PC-3 (cell line): ENCODE data around the gene MPPED1. TPM values are rescaled to one million over a fixed set of nuclear protein-coding genes. Genes with fewer than 3 reads are reported as not detected.

Experiments
- ATAC-seq: fragments of 200-7000 bp; cut with Tn5 transposase; 2 replicates; pipeline ENCODE4 v1.9.1; 2020; ENCODE audit warnings: mild to moderate bottlenecking, moderate library complexity
- BruUV-seq: library from RNA; stranded (reverse); fragments of 400-500 nt; replicated peaks from 2 replicates; lab custom pipeline; 2021; lab: Mats Ljungman, UMichigan
- CTCF ChIA-PET: fragments of 300-600 bp; sonication (Branson Sonifier 250); formaldehyde crosslinking; loops from one replicate; lab custom pipeline; 2022; ENCODE audit warnings: antibody characterized with exemption; lab: Charles Lee
- POLR2A ChIA-PET: fragments of 300-600 bp; sonication (Branson Sonifier 250); formaldehyde crosslinking; loops from one replicate; lab custom pipeline; 2022; ENCODE audit warnings: antibody characterized with exemption; ENCODE audit not compliant: unreplicated experiment; lab: Charles Lee
- DNase-seq: peaks from one replicate; pipeline ENCODE4 v3.0.0-alpha.2; 2015
- H2AFZ ChIP-seq: fragments of 300-600 bp; sonication (generic); 2 replicates; pipeline ENCODE4 v1.6.0; 2016; ENCODE audit warnings: antibody characterized with exemption, low read length
- H3F3A ChIP-seq: fragments of 300-600 bp; sonication (generic); one replicate; pipeline ENCODE4 v1.6.0; 2017; ENCODE audit warnings: antibody characterized with exemption, low read length, control low read depth, mild to moderate bottlenecking; ENCODE audit not compliant: unreplicated experiment
- H3K27ac ChIP-seq: fragments of 300-600 bp; sonication (generic); 2 replicates; pipeline ENCODE4 v1.5.1; 2016; ENCODE audit warnings: mild to moderate bottlenecking, low read length
- H3K27me3 ChIP-seq: fragments of 300-600 bp; sonication (generic); 2 replicates; pipeline ENCODE4 v1.6.1; 2016; ENCODE audit warnings: low read length, mixed read lengths
- H3K36me3 ChIP-seq: fragments of 300-600 bp; sonication (generic); 2 replicates; pipeline ENCODE4 v1.6.1; 2016; ENCODE audit warnings: low read depth, mixed run types, low read length, mixed read lengths
- H3K4me1 ChIP-seq: fragments of 300-600 bp; sonication (generic); 2 replicates; pipeline ENCODE4 v1.5.1; 2016; ENCODE audit warnings: low read length; ENCODE audit not compliant: insufficient read depth
- H3K4me2 ChIP-seq: fragments of 300-600 bp; sonication (generic); 2 replicates; pipeline ENCODE4 v1.6.0; 2016; ENCODE audit warnings: low read length
- H3K4me3 ChIP-seq: fragments of 300-600 bp; sonication (generic); 2 replicates; pipeline ENCODE4 v1.5.1; 2016; ENCODE audit warnings: mild to moderate bottlenecking, low read length, mixed read lengths
- H3K79me2 ChIP-seq: fragments of 300-600 bp; sonication (generic); 2 replicates; pipeline ENCODE4 v1.6.1; 2017; ENCODE audit warnings: low read length, mixed read lengths
- H3K9ac ChIP-seq: fragments of 300-600 bp; sonication (generic); 2 replicates; pipeline ENCODE4 v1.6.0; 2016; ENCODE audit warnings: mild to moderate bottlenecking, low read length
- H3K9me2 ChIP-seq: fragments of 300-600 bp; sonication (generic); replicated peaks from 2 replicates; pipeline ENCODE4 v1.6.1; 2016; ENCODE audit warnings: mixed run types, low read length, mixed read lengths
- H3K9me3 ChIP-seq: fragments of 300-600 bp; sonication (generic); 2 replicates; pipeline ENCODE4 v1.6.1; 2016; ENCODE audit warnings: low read length, mixed read lengths
- H4K20me1 ChIP-seq: fragments of 300-600 bp; sonication (generic); 2 replicates; pipeline ENCODE4 v1.6.1; 2016; ENCODE audit warnings: low read length, mixed read lengths
- EZH2 ChIP-seq: fragments of 300-600 bp; sonication (generic); IDR thresholded peaks from one replicate; pipeline ENCODE4 v1.6.1; 2017; ENCODE audit warnings: antibody characterized with exemption, mild to moderate bottlenecking, low read length; ENCODE audit not compliant: unreplicated experiment
- EZH2phosphoT487 ChIP-seq: fragments of 300-600 bp; sonication (generic); IDR thresholded peaks from 2 replicates; pipeline ENCODE4 v1.6.1; 2018; ENCODE audit warnings: mild to moderate bottlenecking, antibody characterized with exemption, low read length, borderline replicate concordance
- intact Hi-C: fragments of 100-400 bp; cut with micrococcal nuclease; formaldehyde crosslinking; loops from 2 replicates; pipeline ENCODE4 v1.9.0; 2023
- total RNA-seq: library from RNA; depleted of rRNA; stranded (reverse); fragments of >200 nt; gene quantifications from 2 replicates; pipeline ENCODE4 v1.2.3, GENCODE V29; 2014
- TF ChIP-seq, protein P1 (sequence below): fragments of 300-600 bp; sonication (generic); conservative IDR thresholded peaks from 2 replicates; pipeline ENCODE4 v1.5.1; 2017; ENCODE audit warnings: antibody characterized with exemption, low read depth, mild to moderate bottlenecking, low read length

Gene MPPED1
- total RNA-seq, 1 experiment from 2014 or later, result not detected

DNA sequence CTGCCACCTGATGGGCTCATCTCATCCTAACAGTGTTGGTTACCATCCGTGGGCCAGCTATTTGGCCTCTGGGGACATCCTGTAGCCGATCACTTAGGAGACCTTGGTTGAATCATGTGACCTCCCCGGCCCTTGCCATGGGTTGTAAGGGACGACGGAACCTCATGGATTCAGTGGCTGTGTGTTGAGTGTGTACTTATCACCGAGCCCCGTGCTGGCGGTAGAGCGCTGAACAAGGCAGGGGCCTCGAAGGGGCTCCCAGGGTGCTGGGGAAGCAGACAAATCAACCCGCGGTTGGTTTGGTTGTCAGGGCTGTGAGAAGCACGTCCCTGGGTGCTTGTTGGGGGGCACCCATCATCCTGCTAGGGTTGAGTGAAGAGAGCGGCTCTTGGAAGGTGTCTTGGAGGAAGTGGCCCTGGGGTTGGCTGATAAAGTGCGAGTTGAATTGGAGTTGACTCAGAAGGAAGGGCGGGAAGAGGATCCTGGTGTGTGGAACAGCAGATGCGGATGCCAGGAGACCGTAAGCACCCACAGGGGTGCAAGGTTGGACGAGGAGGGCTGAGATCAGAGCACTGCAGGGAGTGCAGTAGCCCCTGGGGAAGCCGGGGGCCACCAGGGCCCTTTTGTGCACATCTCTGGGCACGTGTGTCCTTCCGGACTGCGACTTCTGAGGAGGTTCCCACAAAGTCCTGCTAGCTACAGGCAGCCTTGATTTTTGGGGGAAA lies 53.6 kb downstream of the MPPED1 start:
- DNase-seq, result no peak
- POLR2A ChIA-PET, result no interaction called here
- Histone ChIP-seq H4K20me1 (no peaks in the 10 kb centered on the region), H3K27ac (no peak overlapping the region), H3F3A (no peaks in the 10 kb centered on the region), H2AFZ (no peak overlapping the region), H3K36me3 (no peaks in the 10 kb centered on the region), H3K4me1 (no peaks in the 10 kb centered on the region), H3K9me3 (no peaks in the 10 kb centered on the region), H3K4me2 (no peak overlapping the region), H3K27me3 (peaks cover 10% of the 10 kb centered on the region; the same call in 1 of the 2 replicates), H3K9ac (no peak overlapping the region), H3K4me3 (no peak overlapping the region), H3K9me2 (no peaks in the 10 kb centered on the region), H3K79me2 (no peaks in the 10 kb centered on the region)
- CTCF ChIA-PET, result no interaction called here
- ATAC-seq, result no peak
- intact Hi-C loops, result no loop called here
- TF ChIP-seq EZH2 (no peak), EZH2phosphoT487 (no peak)
- TF ChIP-seq, protein P1, sequence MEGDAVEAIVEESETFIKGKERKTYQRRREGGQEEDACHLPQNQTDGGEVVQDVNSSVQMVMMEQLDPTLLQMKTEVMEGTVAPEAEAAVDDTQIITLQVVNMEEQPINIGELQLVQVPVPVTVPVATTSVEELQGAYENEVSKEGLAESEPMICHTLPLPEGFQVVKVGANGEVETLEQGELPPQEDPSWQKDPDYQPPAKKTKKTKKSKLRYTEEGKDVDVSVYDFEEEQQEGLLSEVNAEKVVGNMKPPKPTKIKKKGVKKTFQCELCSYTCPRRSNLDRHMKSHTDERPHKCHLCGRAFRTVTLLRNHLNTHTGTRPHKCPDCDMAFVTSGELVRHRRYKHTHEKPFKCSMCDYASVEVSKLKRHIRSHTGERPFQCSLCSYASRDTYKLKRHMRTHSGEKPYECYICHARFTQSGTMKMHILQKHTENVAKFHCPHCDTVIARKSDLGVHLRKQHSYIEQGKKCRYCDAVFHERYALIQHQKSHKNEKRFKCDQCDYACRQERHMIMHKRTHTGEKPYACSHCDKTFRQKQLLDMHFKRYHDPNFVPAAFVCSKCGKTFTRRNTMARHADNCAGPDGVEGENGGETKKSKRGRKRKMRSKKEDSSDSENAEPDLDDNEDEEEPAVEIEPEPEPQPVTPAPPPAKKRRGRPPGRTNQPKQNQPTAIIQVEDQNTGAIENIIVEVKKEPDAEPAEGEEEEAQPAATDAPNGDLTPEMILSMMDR, result no peak
- no TSS peak for BruUV-seq

DNA sequence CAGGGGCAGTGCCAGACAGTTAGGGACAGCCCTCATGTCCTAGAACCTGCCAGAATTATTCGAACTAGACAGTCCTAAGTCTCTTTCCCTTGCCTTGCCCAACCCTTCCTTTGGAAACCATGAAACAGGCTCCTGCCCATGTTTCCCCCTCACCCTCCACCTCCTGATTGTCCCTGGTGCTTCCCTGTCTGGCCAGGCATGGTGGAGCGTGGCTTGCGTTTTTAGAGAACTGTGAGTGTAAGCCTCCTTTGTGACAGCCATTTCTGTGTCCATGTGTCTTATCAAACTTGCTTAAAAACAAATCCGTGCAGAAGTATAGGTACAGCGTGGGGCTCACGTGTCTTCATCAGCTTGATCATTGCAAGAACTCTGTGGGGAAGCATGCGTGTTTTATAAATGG lies 54.9 kb downstream of the MPPED1 start:
- Histone ChIP-seq H3K4me3 (no peak overlapping the region), H3K9me2 (no peaks in the 10 kb centered on the region), H3K4me2 (no peak overlapping the region), H3F3A (no peaks in the 10 kb centered on the region), H4K20me1 (no peaks in the 10 kb centered on the region), H3K36me3 (no peaks in the 10 kb centered on the region), H3K27me3 (peaks cover 10% of the 10 kb centered on the region; the same call in 1 of the 2 replicates), H3K9ac (no peak overlapping the region), H3K79me2 (no peaks in the 10 kb centered on the region), H2AFZ (no peak overlapping the region), H3K4me1 (no peaks in the 10 kb centered on the region), H3K27ac (no peak overlapping the region), H3K9me3 (no peaks in the 10 kb centered on the region)
- ChIA-PET CTCF (no interaction called here), POLR2A (no interaction called here)
- no TSS peak for BruUV-seq
- TF ChIP-seq EZH2, result no peak
- intact Hi-C loops, result no loop called here
- ATAC-seq (no peak), DNase-seq (no peak)

- intact Hi-C loops, result no loop called here
- Histone ChIP-seq H2AFZ (no peak overlapping the region), H3K9me3 (no peaks in the 10 kb centered on the region), H3K27ac (no peak overlapping the region), H3K4me1 (no peaks in the 10 kb centered on the region), H3K27me3 (peaks cover 10% of the 10 kb centered on the region; the same call in 1 of the 2 replicates), H4K20me1 (no peaks in the 10 kb centered on the region), H3K79me2 (no peaks in the 10 kb centered on the region), H3K36me3 (no peaks in the 10 kb centered on the region), H3K4me3 (no peak overlapping the region), H3K9me2 (no peaks in the 10 kb centered on the region), H3K4me2 (no peak overlapping the region), H3F3A (no peaks in the 10 kb centered on the region), H3K9ac (no peak overlapping the region)
- ATAC-seq, result no peak
- no peak for DNase-seq
- TF ChIP-seq, protein P1, result no peak
- TF ChIP-seq EZH2 (no peak), EZH2phosphoT487 (no peak)
- POLR2A ChIA-PET, result no interaction called here
- BruUV-seq, result no TSS peak
- CTCF ChIA-PET, result no interaction called here
Observed at GRCh38 chr22:43467216-43467940, 55.6 kb downstream of the MPPED1 start.
